K562 (cell line): ENCODE results near the gene PIP4K2A. TPM values are rescaled to one million over a fixed set of nuclear protein-coding genes. Genes with fewer than 3 reads are reported as not detected.

ENCODE experiments used
- CBX8 ChIP-seq: fragments of 200-600 bp; sonication (generic); IDR thresholded peaks from 2 replicates; pipeline ENCODE4 v1.6.1; 2012; ENCODE audit warnings: borderline replicate concordance, mixed run types, low read depth, mild to moderate bottlenecking, moderate library complexity, mixed read lengths, low read length, control low read depth, inconsistent platforms; ENCODE audit not compliant: poor library complexity, severe bottlenecking; ENCODE audit errors: extremely low read depth
- CEBPZ ChIP-seq: fragments of 150-350 bp; IDR thresholded peaks from 2 replicates; pipeline ENCODE4 v1.6.1; 2014; ENCODE audit warnings: low read depth, mild to moderate bottlenecking, low read length, borderline replicate concordance
- COPS2 ChIP-seq: fragments of 450-650 bp; conservative IDR thresholded peaks from 2 replicates; pipeline ENCODE4 v1.6.1; 2016; ENCODE audit warnings: mild to moderate bottlenecking, moderate library complexity
- CTBP1 ChIP-seq: fragments of 450-650 bp; IDR thresholded peaks from 2 replicates; pipeline ENCODE4 v1.6.1; 2016; ENCODE audit warnings: borderline replicate concordance
- HOMEZ ChIP-seq: fragments of 250-450 bp; sonication (Bioruptor Pico); IDR thresholded peaks from 2 replicates; pipeline ENCODE4 v1.4.0; 2020; ENCODE audit warnings: mild to moderate bottlenecking, moderate library complexity
- KDM5B ChIP-seq: fragments of 200-600 bp; sonication (generic); IDR thresholded peaks from 2 replicates; pipeline ENCODE4 v1.6.1; 2012; ENCODE audit warnings: low read depth, mild to moderate bottlenecking, moderate library complexity, low read length, control low read depth, inconsistent platforms; ENCODE audit not compliant: insufficient replicate concordance
- LEF1 ChIP-seq: fragments of 450-650 bp; IDR thresholded peaks from 2 replicates; pipeline ENCODE4 v1.6.1; 2016; ENCODE audit warnings: mild to moderate bottlenecking
- MCM7 ChIP-seq, 2 experiments: fragments of 450-650 bp; IDR thresholded peaks; 2 replicates each; pipeline ENCODE4 v1.6.1; 2016 to 2018
- PPARD ChIP-seq: fragments of 250-450 bp; sonication (Bioruptor Pico); IDR thresholded peaks from 2 replicates; pipeline ENCODE4 v1.8.0; 2022; ENCODE audit warnings: inconsistent platforms, mild to moderate bottlenecking, moderate library complexity
- ZBTB40 ChIP-seq, 2 experiments: fragments of 450-650 bp in 1 of 2; sonication (generic) in 1 of 2; formaldehyde crosslinking in 1 of 2; IDR thresholded peaks; 2 replicates each; pipeline versions ENCODE4 v1.7.1 to v1.9.0; 2016 to 2022; ENCODE audit warnings: inconsistent platforms in 1 of 2, mild to moderate bottlenecking in 1 of 2, missing genetic modification reagents in 1 of 2
- polyA plus RNA-seq, 8 experiments: library from polyadenylated mRNA; depleted of rRNA in 4 of 8; stranded (reverse) in 5 of 8; unstranded in 3 of 8; fragments of >200 nt; fragmentation: Nextera tagmentation in 2 of 8; fragmentation: Illumina TruSeq in 1 of 8; extraction: Ambion mirVana in 2 of 8; extraction: Trizol in 1 of 8; gene quantifications; 2 replicates each; pipeline versions ENCODE4 v1.2.1 to v1.2.3, GENCODE V29; 2011 to 2014; ENCODE audit warnings: inconsistent platforms in 1 of 8, missing spikeins in 1 of 8
- total RNA-seq, 7 experiments: library from RNA; depleted of rRNA in 6 of 7; stranded (reverse); fragments of >200 nt in 6 of 7; fragmentation: Illumina TruSeq in 2 of 7; extraction: Trizol in 2 of 7; gene quantifications; 2 replicates each; pipeline versions ENCODE4 v1.2.1 to v1.2.3, GENCODE V29; 2011 to 2021; ENCODE audit warnings: low replicate concordance in 1 of 7

Gene PIP4K2A
- total and polyA plus RNA-seq, 9 of the 15 experiments (the other 6 are each of a cell fraction or from before 2014, with no cell fraction given), result 35.6 to 117 (median 71.9) TPM

- TF ChIP-seq ZBTB40 (IDR thresholded peaks at IDR 0.05) (peak; percentile 32; the same call in 1 of the 2 replicates), ZBTB40 (CRISPR knock-in tag; IDR thresholded peaks at IDR 0.05) (no peak), LEF1 (no peak), HOMEZ (CRISPR knock-in tag) (no peak), CEBPZ (no peak), PPARD (CRISPR knock-in tag) (no peak), CBX8 (no peak), COPS2 (no peak), MCM7 (IDR thresholded peaks at IDR 0.05) (no peak), CTBP1 (no peak), KDM5B (no peak)
Measured at GRCh38 chr10:22742678-22743077, 28.3 kb upstream of the PIP4K2A start (continued).
